ACC112 (cell line): ENCODE results near the gene OR4Q2.
"Not testable (repeated sequence)": the region's sequence is repeated elsewhere in the genome, so short reads cannot be mapped to it uniquely, and the experiment has no call there.

Source experiments
- H2AFZ ChIP-seq: fragments of 200-600 bp; sonication (generic); one replicate; pipeline ENCODE4 v1.6.0; 2017; ENCODE audit warnings: antibody characterized with exemption, low read length; ENCODE audit not compliant: unreplicated experiment
- H3K27ac ChIP-seq: fragments of 200-600 bp; sonication (generic); 2 replicates; pipeline ENCODE4 v1.5.1; 2014; ENCODE audit warnings: low read depth, mild to moderate bottlenecking, antibody characterized with exemption, low read length, moderate library complexity
- H3K27me3 ChIP-seq: fragments of 200-600 bp; sonication (generic); 2 replicates; pipeline ENCODE4 v1.6.1; 2014; ENCODE audit warnings: mild to moderate bottlenecking, antibody characterized with exemption, low read length, moderate library complexity, mixed read lengths; ENCODE audit not compliant: insufficient read depth
- H3K36me3 ChIP-seq: fragments of 200-600 bp; sonication (generic); 2 replicates; pipeline ENCODE4 v1.6.1; 2016; ENCODE audit warnings: mild to moderate bottlenecking, antibody characterized with exemption, low read length, moderate library complexity, mixed read lengths; ENCODE audit not compliant: insufficient read depth
- H3K4me1 ChIP-seq: fragments of 200-600 bp; sonication (generic); one replicate; pipeline ENCODE4 v1.6.1; 2016; ENCODE audit warnings: low read length, mixed read lengths; ENCODE audit not compliant: insufficient read depth, unreplicated experiment, control insufficient read depth
- H3K4me3 ChIP-seq: fragments of 200-600 bp; sonication (generic); 2 replicates; pipeline ENCODE4 v1.5.1; 2014; ENCODE audit warnings: mild to moderate bottlenecking, low read depth, low read length
- H3K79me2 ChIP-seq: fragments of 200-600 bp; sonication (generic); one replicate; pipeline ENCODE4 v1.6.0; 2016; ENCODE audit warnings: low read length; ENCODE audit not compliant: control insufficient read depth, unreplicated experiment, insufficient read depth

The OR4Q2 gene

DNA sequence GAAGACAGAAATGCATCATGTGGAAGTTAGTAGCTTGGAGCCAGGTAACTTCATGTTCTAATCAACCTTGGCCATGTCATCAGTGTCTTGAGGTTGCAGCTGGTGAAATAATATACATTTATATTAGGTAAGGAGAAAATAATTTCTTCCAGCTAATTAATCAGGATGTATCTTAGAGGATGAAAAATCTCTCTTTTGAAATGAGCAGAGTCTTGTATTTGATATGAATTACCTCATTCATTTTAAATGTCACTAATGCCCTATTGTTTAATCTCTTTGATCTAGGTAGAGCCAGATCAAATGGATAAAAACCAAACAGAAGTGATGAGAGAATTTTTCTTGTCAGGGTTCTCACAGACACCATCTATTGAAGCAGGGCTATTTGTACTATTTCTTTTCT is at the start of gene OR4Q2:
Gene OR4Q2 (plus strand): TSS at position 301 of the 400 bp plus-strand sequence.
- no peaks in the 10 kb centered on the region for H3K4me1 ChIP-seq
- H3K79me2 ChIP-seq = no peaks in the 10 kb centered on the region
- no peak within 1 kb of the TSS for H3K27ac ChIP-seq
- H2AFZ ChIP-seq = no peak within 1 kb of the TSS
- no peaks in the 10 kb centered on the region for H3K27me3 ChIP-seq
- no peak within 1 kb of the TSS for H3K4me3 ChIP-seq
- H3K36me3 ChIP-seq = no peaks in the 10 kb centered on the region

DNA sequence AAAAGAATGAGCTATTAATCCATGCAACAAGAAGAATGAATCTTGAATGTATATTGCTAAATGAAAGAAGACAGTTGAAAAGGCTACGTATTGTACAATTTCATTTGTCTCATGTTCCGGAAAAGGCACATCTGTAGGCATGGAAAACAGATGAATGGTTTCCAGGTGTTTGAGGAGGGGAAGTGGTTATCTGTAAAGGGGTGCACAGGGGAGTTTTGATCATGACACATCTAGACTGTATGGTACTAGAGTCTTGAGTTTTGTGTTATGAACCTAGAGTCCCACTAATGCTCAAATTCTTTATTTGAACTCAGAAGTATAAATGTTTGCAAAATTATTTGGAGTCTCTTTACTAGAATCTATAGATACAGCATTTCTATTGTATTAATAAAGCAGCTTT is 32.2 kb upstream of the OR4Q2 start:
- not testable (repeated sequence) for H2AFZ ChIP-seq, H3K27ac ChIP-seq, H3K79me2 ChIP-seq, H3K27me3 ChIP-seq, H3K36me3 ChIP-seq, H3K4me3 ChIP-seq, H3K4me1 ChIP-seq

DNA sequence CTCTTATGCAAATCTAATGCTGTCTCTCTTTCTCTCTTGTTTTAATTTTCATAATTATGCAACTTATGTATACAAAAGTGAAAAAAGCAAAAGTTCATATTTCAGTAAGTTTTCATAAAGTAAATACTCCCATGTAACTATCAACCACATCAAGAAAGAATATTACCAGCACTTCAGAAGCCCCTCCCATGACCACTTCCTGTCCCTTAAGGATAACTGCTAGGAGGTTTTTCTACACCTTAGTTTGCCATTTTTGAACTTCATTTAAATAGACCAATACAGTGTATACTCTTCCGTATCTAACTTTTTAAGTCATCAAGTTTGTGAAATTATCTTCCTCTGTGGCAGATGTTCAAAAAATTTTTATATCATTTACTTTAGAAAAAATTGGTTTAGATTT is 27.1 kb upstream of the OR4Q2 start:
- Histone ChIP-seq H2AFZ (no peak overlapping the region), H3K27ac (no peak overlapping the region), H3K79me2 (no peaks in the 10 kb centered on the region), H3K27me3 (no peaks in the 10 kb centered on the region), H3K4me1 (no peaks in the 10 kb centered on the region), H3K36me3 (no peaks in the 10 kb centered on the region), H3K4me3 (no peak overlapping the region)

DNA sequence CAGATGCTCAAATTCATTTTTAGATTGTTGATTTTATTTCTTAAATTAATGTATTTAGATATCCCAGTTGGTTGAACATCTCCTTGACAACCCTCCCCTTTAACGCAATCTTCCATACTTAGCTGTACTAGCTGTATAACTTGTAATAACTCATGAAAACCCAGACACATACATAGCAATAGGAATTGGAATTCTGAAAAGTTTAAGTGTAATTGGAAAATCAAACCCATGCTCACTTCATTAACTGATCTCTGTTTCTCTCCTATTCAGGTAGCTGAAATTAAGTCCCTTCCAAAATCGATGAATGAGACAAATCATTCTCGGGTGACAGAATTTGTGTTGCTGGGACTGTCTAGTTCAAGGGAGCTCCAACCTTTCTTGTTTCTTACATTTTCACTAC is 26.7 kb upstream of the OR4Q2 start, which contains the start of gene OR4K15:
Gene OR4K15 (plus strand): TSS at position 301 of the 400 bp plus-strand sequence. CDS start 0 bp downstream, at position 301.
- H2AFZ ChIP-seq = no peak within 1 kb of the TSS
- H3K36me3 ChIP-seq = no peaks in the 10 kb centered on the region

DNA sequence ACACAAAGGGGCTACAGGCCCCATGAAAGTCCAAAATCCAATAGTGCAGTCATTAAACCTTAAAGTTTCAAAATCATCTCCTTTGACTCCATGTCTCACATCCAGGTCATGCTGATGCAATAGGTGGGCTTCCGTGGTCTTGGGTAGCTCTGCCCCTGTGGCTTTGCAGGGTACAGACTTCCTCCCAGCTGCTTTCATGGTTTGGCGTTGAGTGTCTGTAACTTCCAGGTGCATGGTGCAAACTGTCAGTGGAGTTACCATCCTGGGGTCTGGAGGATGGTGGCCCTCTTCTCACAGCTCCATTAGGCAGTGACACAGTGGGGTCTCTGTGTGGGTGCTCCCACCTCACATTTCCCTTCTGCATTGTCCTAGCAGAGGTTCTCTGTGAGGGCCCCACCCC is 8.5 kb upstream of the OR4Q2 start:
- Histone ChIP-seq H3K4me1 (no peaks in the 10 kb centered on the region), H3K27me3 (no peaks in the 10 kb centered on the region), H2AFZ (no peak overlapping the region), H3K4me3 (no peak overlapping the region), H3K36me3 (no peaks in the 10 kb centered on the region), H3K79me2 (no peaks in the 10 kb centered on the region), H3K27ac (no peak overlapping the region)

More for the DNA sequence above, 26.7 kb upstream of the OR4Q2 start, which contains the start of gene OR4K15:
- H3K4me3 ChIP-seq = no peak within 1 kb of the TSS
- no peaks in the 10 kb centered on the region for H3K4me1 ChIP-seq
- no peaks in the 10 kb centered on the region for H3K79me2 ChIP-seq
- H3K27me3 ChIP-seq = no peaks in the 10 kb centered on the region
- no peak within 1 kb of the TSS for H3K27ac ChIP-seq

DNA sequence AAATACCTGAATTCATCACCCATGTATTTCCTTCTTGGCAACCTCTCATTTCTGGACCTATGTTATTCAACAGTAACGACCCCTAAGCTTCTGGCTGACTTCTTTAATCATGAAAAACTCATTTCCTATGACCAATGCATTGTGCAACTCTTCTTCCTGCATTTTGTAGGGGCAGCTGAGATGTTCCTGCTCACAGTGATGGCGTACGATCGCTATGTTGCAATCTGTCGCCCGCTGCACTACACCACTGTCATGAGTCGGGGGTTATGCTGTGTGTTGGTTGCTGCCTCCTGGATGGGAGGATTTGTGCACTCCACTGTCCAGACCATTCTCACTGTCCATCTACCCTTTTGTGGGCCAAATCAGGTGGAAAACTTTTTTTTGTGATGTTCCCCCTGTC is 356 bp downstream of the OR4Q2 start:
- no peaks in the 10 kb centered on the region for H3K36me3 ChIP-seq
- H3K27me3 ChIP-seq = no peaks in the 10 kb centered on the region
- no peak overlapping the region for H3K27ac ChIP-seq
- H3K79me2 ChIP-seq = no peaks in the 10 kb centered on the region
- no peak overlapping the region for H2AFZ ChIP-seq
- no peak overlapping the region for H3K4me3 ChIP-seq
- H3K4me1 ChIP-seq = no peaks in the 10 kb centered on the region

DNA sequence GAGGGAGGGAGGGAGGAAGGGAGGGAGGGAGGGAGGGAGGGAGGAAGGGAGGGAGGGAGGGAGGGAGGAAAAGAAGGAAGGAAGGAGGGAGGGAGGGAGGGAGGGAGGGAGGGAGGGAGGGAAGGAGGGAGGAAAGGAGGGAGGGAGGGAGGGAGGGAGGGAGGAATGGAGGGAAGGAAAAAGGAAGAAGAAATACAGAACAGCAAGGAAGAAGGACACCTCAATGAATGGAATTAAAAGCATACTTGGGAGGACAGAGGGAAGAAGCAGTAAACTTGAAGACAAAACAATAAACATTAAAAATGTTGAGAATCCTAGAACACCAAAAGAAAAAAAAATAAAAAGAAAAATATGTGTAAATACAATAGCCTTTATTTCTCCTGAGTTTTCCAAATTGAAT is 6.2 kb downstream of the OR4Q2 start:
- Histone ChIP-seq H3K79me2 (no peaks in the 10 kb centered on the region), H3K4me3 (no peak overlapping the region), H3K36me3 (no peaks in the 10 kb centered on the region), H2AFZ (no peak overlapping the region), H3K27me3 (no peaks in the 10 kb centered on the region), H3K27ac (no peak overlapping the region), H3K4me1 (no peaks in the 10 kb centered on the region)

DNA sequence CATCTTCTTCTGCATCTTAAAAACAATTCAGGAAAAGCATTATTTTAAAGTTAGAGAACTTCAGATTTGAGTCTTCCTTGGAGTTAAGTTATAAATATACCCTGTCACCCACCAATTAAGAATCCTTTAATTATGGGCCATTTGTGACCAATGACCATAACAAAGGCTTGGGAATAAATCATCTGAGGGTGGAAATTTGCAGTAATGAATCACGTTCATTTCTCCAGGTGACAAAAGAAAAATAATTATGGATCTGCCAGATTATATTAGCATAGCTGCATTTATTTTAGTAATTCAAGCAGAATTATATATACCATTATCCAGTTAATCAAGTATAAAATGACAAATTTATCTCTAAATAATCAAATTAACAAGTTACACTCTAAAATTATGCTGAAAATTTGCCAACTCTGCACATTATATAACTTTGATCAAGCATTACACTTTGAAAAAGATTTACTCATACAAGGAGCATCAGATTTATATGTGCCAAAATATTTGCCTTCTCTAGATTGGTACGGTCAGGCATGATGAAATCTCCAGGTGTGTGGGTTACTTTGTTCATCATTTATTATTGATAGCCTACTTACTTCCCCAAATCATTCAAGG is 17.4 kb downstream of the OR4Q2 start, which contains the start of gene OR4K14:
Gene OR4K14 (minus strand): TSS at position 51 of the 609 bp plus-strand sequence. CDS start 4,114 bp downstream, outside the sequence.
- H3K27me3 ChIP-seq = no peaks in the 10 kb centered on the region
- no peaks in the 10 kb centered on the region for H3K4me1 ChIP-seq
- H2AFZ ChIP-seq = no peak within 1 kb of the TSS
- H3K4me3 ChIP-seq = no peak within 1 kb of the TSS
- no peaks in the 10 kb centered on the region for H3K79me2 ChIP-seq
- H3K36me3 ChIP-seq = no peaks in the 10 kb centered on the region
- no peak within 1 kb of the TSS for H3K27ac ChIP-seq

DNA sequence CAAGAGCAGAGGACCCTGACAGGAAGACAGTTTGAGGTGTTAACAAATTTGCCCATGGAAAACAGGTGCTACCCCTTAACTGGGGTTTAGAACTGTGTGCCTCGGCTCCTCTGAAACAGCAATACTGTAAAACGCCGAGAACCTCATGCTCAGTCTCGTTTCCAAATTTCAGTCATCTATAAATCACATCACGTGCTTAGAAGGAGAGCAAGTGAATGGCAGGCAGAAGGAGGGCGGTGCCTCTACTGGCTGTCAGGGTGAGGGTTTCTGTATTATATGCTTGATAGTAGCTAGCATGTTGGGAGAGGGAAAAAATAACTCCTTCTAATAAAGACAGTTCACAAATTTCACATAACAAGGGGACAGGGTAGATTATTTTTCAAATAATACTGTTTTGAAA is 29.1 kb downstream of the OR4Q2 start:
- Histone ChIP-seq H3K27me3 (peaks cover 4% of the 10 kb centered on the region; the same call in 1 of the 2 replicates), H3K4me3 (no peak overlapping the region), H3K27ac (no peak overlapping the region), H2AFZ (no peak overlapping the region), H3K79me2 (no peaks in the 10 kb centered on the region), H3K4me1 (no peaks in the 10 kb centered on the region), H3K36me3 (no peaks in the 10 kb centered on the region)

DNA sequence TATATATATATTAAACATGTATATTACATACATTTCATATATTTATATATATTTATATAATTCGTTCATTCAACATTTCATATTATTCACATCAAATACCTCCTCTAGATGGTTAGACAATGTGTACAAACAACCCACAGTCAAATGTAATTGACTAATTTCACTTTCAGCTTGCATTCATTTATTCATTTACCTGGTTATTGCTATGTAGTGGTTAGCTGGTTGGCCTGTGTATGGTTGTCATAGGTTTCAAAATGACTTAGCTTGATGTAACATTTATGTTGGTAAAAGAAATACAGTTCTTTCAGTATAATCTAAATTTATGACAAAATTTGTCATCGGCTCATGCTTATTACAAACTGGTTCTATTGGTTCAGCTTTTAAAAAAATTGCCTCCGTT is 33.5 kb downstream of the OR4Q2 start:
- H3K27me3 ChIP-seq = peaks cover 4% of the 10 kb centered on the region; the same call in 1 of the 2 replicates
- H2AFZ ChIP-seq = no peak overlapping the region

DNA sequence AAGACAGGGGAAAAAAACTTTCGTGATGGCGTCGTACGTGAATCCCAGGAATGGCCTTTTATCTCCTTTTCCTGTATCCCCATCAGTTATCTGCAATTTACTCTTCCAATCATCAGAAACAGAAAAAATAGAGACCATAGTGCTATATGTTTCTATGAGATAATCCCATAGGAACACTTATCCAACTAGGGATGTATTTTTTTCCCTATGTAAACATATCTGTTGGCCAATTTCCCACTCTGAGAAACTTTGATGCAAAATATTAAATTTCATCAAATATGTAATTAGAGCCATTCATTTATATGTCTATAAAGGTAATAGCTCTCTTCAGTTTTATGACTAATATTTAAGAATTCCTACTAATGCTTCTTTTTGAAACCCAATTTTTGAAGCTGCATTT is 34.0 kb downstream of the OR4Q2 start, which contains the start of gene OR4K13:
Gene OR4K13 (minus strand): TSS at position 101 of the 400 bp plus-strand sequence. CDS start 1,280 bp downstream, outside the sequence.
- Histone ChIP-seq H3K27me3 (peaks cover 4% of the 10 kb centered on the region; the same call in 1 of the 2 replicates), H3K36me3 (no peaks in the 10 kb centered on the region)

More for the DNA sequence above, 33.5 kb downstream of the OR4Q2 start:
- H3K4me3 ChIP-seq = no peak overlapping the region
- no peaks in the 10 kb centered on the region for H3K36me3 ChIP-seq
- no peak overlapping the region for H3K27ac ChIP-seq
- H3K79me2 ChIP-seq = no peaks in the 10 kb centered on the region
- H3K4me1 ChIP-seq = no peaks in the 10 kb centered on the region

More for the DNA sequence above, 34.0 kb downstream of the OR4Q2 start, which contains the start of gene OR4K13:
- H3K4me1 ChIP-seq = no peaks in the 10 kb centered on the region
- H2AFZ ChIP-seq = no peak within 1 kb of the TSS
- H3K27ac ChIP-seq = no peak within 1 kb of the TSS
- no peak within 1 kb of the TSS for H3K4me3 ChIP-seq
- H3K79me2 ChIP-seq = no peaks in the 10 kb centered on the region
